PC-3 (cell line): ENCODE measurements around the gene FAM120B.

Source experiments
- CTCF ChIP-seq: fragments of 300-600 bp; sonication (generic); conservative IDR thresholded peaks from 2 replicates; pipeline ENCODE4 v1.5.1; 2017; ENCODE audit warnings: antibody characterized with exemption, low read depth, mild to moderate bottlenecking, low read length
- EZH2 ChIP-seq: fragments of 300-600 bp; sonication (generic); IDR thresholded peaks from one replicate; pipeline ENCODE4 v1.6.1; 2017; ENCODE audit warnings: antibody characterized with exemption, mild to moderate bottlenecking, low read length; ENCODE audit not compliant: unreplicated experiment

GRCh38 chr6:170365593-170365992, 59.0 kb downstream of the FAM120B start:
- TF ChIP-seq CTCF = no peak
- TF ChIP-seq EZH2 = no peak
